Ectodermal cell (in vitro differentiated cells): ENCODE data around the gene CARD10.

Experiments
- H3K27ac ChIP-seq: 2 replicates; pipeline ENCODE4 v1.7.0; 2013; ENCODE audit warnings: mild to moderate bottlenecking, low read depth, low read length; ENCODE audit not compliant: insufficient read depth, poor library complexity, severe bottlenecking
- H3K27me3 ChIP-seq: 2 replicates; pipeline ENCODE4 v1.7.0; 2013; ENCODE audit warnings: mild to moderate bottlenecking, low read length; ENCODE audit not compliant: insufficient read depth, control insufficient read depth, poor library complexity, severe bottlenecking
- H3K36me3 ChIP-seq: one replicate; pipeline ENCODE4 v1.7.0; 2013; ENCODE audit warnings: low read length; ENCODE audit not compliant: control insufficient read depth, insufficient read depth
- H3K4me1 ChIP-seq: one replicate; pipeline ENCODE4 v1.7.0; 2013; ENCODE audit warnings: low read length; ENCODE audit not compliant: control insufficient read depth, insufficient read depth
- H3K4me3 ChIP-seq: 2 replicates; pipeline ENCODE4 v1.7.0; 2013; ENCODE audit warnings: low read depth, low read length, control low read depth; ENCODE audit not compliant: insufficient read depth
- H3K9me3 ChIP-seq: 2 replicates; pipeline ENCODE4 v1.7.0; 2013; ENCODE audit warnings: mild to moderate bottlenecking, low read length, moderate library complexity; ENCODE audit not compliant: control insufficient read depth
- WGBS, 2 experiments: methylation state at CpG; one replicate each; pipeline ENCODE4 v1.1.7; 2013; ENCODE audit warnings: missing lambda C conversion rate in 2 of 2; 5-methylcytosine and 5-hydroxymethylcytosine counted together

CARD10 gene

GRCh38 chr22:37487129-37487528, 32.1 kb downstream of the CARD10 start:
- no peak overlapping the region for H3K27ac ChIP-seq
- 83 to 84% methylated on average over 10 of the region's 10 CpGs for WGBS, 2 experiments

GRCh38 chr22:37486224-37486845, 32.9 kb downstream of the CARD10 start, which contains the start of gene MFNG:
Gene MFNG (minus strand): TSS chr22:37486384. CDS start chr22:37486177, 207 bp downstream.
- peaks cover 50% of the 10 kb centered on the region for H3K4me1 ChIP-seq
- no peaks in the 10 kb centered on the region for H3K27me3 ChIP-seq
- H3K4me3 ChIP-seq = peak within 1 kb of the TSS; percentile 1
- H3K36me3 ChIP-seq = no peaks in the 10 kb centered on the region
- H3K9me3 ChIP-seq = no peaks in the 10 kb centered on the region
- 8 to 10% methylated on average over 24 of the region's 24 CpGs for whole genome bisulfite sequencing, 2 experiments
- H3K27ac ChIP-seq = no peak within 1 kb of the TSS

More at GRCh38 chr22:37487129-37487528, 32.1 kb downstream of the CARD10 start:
- H3K4me3 ChIP-seq = no peak overlapping the region
- H3K9me3 ChIP-seq = no peaks in the 10 kb centered on the region
- no peaks in the 10 kb centered on the region for H3K27me3 ChIP-seq
- H3K36me3 ChIP-seq = no peaks in the 10 kb centered on the region
- peaks cover 50% of the 10 kb centered on the region for H3K4me1 ChIP-seq

- no peak overlapping the region for H3K27ac ChIP-seq
- H3K4me1 ChIP-seq = peaks cover 44% of the 10 kb centered on the region
- H3K9me3 ChIP-seq = no peaks in the 10 kb centered on the region
- H3K4me3 ChIP-seq = peak overlapping the region; percentile 1
- H3K36me3 ChIP-seq = no peaks in the 10 kb centered on the region
- WGBS, 2 experiments = 82 to 83% methylated on average over 26 of the region's 26 CpGs
- no peaks in the 10 kb centered on the region for H3K27me3 ChIP-seq
Measured at GRCh38 chr22:37485395-37486223, 33.6 kb downstream of the CARD10 start.

GRCh38 chr22:37484480-37485394, 34.5 kb downstream of the CARD10 start:
- Histone ChIP-seq H3K27me3 (no peaks in the 10 kb centered on the region), H3K4me3 (no peak overlapping the region), H3K27ac (peak overlapping the region; percentile 56)

GRCh38 chr22:37483050-37483449, 36.2 kb downstream of the CARD10 start:
- Histone ChIP-seq H3K36me3 (no peaks in the 10 kb centered on the region), H3K4me3 (no peak overlapping the region), H3K4me1 (peaks cover 42% of the 10 kb centered on the region), H3K27ac (no peak overlapping the region), H3K9me3 (no peaks in the 10 kb centered on the region), H3K27me3 (no peaks in the 10 kb centered on the region)
- 83 to 84% methylated on average over 13 of the region's 13 CpGs for WGBS, 2 experiments

More at GRCh38 chr22:37484480-37485394, 34.5 kb downstream of the CARD10 start:
- Histone ChIP-seq H3K36me3 (no peaks in the 10 kb centered on the region), H3K4me1 (peaks cover 44% of the 10 kb centered on the region), H3K9me3 (no peaks in the 10 kb centered on the region)
- WGBS, 2 experiments = 88 to 90% methylated on average over 37 of the region's 39 CpGs

GRCh38 chr22:37482244-37482643, 37.0 kb downstream of the CARD10 start:
- 95 to 96% methylated on average over 9 of the region's 9 CpGs for WGBS, 2 experiments
- H3K27ac ChIP-seq = no peak overlapping the region
- H3K4me3 ChIP-seq = no peak overlapping the region
- H3K27me3 ChIP-seq = no peaks in the 10 kb centered on the region
- H3K4me1 ChIP-seq = peaks cover 42% of the 10 kb centered on the region
- no peaks in the 10 kb centered on the region for H3K9me3 ChIP-seq
- H3K36me3 ChIP-seq = no peaks in the 10 kb centered on the region

- no peaks in the 10 kb centered on the region for H3K36me3 ChIP-seq
- peaks cover 36% of the 10 kb centered on the region for H3K4me1 ChIP-seq
- no peaks in the 10 kb centered on the region for H3K9me3 ChIP-seq
- H3K27ac ChIP-seq = no peak overlapping the region
- no peaks in the 10 kb centered on the region for H3K27me3 ChIP-seq
- 85 to 89% methylated on average over 12 of the region's 12 CpGs for WGBS, 2 experiments
- no peak overlapping the region for H3K4me3 ChIP-seq
Measured at GRCh38 chr22:37481347-37481907, 37.8 kb downstream of the CARD10 start.

GRCh38 chr22:37480387-37481346, 38.5 kb downstream of the CARD10 start:
- H3K9me3 ChIP-seq = no peaks in the 10 kb centered on the region
- no peaks in the 10 kb centered on the region for H3K36me3 ChIP-seq
- 87% methylated on average over 16 to 17 of the region's 17 CpGs for WGBS, 2 experiments
- no peaks in the 10 kb centered on the region for H3K27me3 ChIP-seq
- peaks cover 29% of the 10 kb centered on the region for H3K4me1 ChIP-seq
- no peak overlapping the region for H3K27ac ChIP-seq
- no peak overlapping the region for H3K4me3 ChIP-seq

GRCh38 chr22:37479196-37479595, 40.0 kb downstream of the CARD10 start:
- no peaks in the 10 kb centered on the region for H3K27me3 ChIP-seq
- H3K4me1 ChIP-seq = peaks cover 16% of the 10 kb centered on the region
- no peak overlapping the region for H3K4me3 ChIP-seq
- no peaks in the 10 kb centered on the region for H3K9me3 ChIP-seq
- no peak overlapping the region for H3K27ac ChIP-seq
- H3K36me3 ChIP-seq = no peaks in the 10 kb centered on the region
- WGBS, 2 experiments = 95% methylated on average over 15 of the region's 15 CpGs
